Fibroblast of gingiva (primary cell): ENCODE data around the gene NLRX1.
"Not testable (repeated sequence)": the region's sequence is repeated elsewhere in the genome, so short reads cannot be mapped to it uniquely, and the experiment has no call there.

ENCODE experiments used
- DNase-seq: peaks from one replicate; pipeline ENCODE4 v3.0.0-alpha.2; 2011; ENCODE audit warnings: low read depth

NLRX1 gene

DNA sequence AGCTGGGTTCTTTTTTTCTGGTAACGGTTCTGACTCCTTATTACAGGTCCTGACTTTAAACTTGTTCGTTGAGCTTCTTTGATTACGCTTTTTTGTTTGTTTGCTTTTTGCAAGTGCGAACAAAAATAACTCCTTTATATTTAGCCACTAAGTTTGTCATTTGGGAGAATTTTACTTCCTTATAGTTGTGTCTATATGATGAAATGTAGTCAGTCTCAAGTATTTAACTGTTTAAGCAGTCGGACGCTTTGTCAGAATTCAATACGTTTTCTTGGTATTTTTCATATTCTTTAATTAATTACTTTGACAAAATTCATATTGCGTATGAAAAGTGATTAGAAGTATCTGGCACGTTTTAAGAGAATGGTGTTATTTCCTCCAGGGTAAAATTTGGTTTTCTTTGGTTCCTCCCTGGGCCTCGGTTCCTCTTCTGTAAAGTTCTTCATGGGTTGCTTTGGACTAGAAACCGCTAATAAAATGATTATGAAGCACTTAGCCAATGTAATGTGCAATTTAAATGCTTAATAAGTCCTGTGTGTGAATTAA lies 39.0 kb downstream of the NLRX1 start:
- DNase-seq: no peak

DNA sequence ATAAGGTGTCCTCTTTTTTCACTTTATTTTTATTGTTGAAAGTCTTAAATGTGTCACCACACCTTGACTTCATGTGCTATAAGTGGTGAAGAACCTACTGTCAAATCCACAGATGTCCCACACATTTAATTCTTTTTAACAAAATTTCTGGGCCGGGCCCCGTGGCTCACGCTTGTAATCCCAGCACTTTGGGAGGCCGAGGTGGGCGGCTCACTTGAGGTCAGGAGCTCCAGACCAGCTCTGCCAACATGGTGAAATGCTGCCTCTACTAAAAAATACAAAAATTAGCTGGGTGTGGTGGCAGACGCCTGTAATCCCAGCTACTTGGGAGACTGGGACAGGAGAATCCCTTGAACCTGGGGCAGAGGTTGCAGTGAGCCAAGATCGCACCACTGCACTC lies 40.7 kb downstream of the NLRX1 start:
- DNase-seq: no peak

GRCh38 chr11:119210050-119210449 lies 41.5 kb downstream of the NLRX1 start:
- no peak for DNase-seq

GRCh38 chr11:119218141-119218878 lies 49.8 kb downstream of the NLRX1 start:
- peak; percentile 57 for DNase-seq

- DNase-seq: peak; percentile 70
Measured at GRCh38 chr11:119222308-119222707, 53.8 kb downstream of the NLRX1 start.

DNA sequence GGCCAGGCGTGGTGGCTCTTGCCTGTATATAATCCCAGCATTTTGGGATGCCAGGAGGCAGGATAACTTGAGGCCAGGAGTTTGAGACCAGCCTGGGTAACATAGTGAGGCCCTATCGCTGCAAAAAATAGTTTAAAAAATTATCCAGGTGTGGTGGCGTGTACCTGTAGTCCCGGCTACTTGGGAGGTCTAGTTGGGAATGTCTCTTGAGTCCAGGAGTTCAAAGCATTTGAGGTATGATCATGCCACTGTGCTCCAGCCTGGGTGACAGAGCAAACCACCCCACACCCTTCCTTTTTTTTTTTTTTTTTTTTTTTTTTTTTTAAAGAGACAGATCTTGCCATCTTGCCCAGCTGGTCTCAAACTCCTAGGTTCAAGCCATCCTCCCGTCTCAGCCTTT lies 54.4 kb downstream of the NLRX1 start:
- DNase-seq: no peak

DNA sequence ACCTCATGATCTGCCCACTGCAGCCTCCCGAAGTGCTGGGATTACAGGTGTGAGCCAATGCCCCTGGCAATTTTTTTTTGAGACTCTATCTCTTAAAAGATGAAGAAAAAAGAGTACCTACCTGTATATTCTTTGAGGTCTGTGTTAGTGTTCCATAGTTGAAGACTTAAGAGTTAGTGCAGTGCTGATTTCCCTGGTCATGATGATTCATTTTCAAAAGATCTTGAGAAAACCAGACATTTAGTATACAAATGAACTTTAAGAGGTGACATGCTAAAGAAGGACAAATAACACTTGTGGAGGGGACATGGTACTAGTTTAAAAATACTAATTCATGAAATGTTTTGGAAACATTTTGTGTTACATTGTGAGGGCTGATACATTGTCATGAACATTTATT lies 55.3 kb downstream of the NLRX1 start:
- DNase-seq: no peak

GRCh38 chr11:119228535-119229287 lies 60.2 kb downstream of the NLRX1 start:
- not testable (repeated sequence) for DNase-seq

DNA sequence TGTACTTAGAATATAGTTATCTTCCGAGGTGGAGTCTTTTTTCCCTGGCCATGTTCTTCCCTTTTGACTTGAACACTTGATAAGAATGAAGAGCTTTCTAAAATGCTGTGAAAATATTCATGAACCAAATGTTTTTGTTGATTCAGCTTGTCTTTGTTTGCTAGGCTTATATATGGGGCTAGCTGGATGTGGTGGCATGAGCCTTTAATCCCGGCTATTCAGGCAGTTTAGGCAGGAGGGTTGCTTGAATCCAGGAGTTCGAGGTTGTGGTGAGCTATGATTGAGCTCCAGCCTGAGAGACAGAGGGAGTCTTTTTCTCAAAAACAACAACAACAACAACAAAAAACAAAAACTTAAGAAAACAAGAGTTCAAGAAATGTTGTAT lies 60.8 kb downstream of the NLRX1 start:
- no peak for DNase-seq

DNA sequence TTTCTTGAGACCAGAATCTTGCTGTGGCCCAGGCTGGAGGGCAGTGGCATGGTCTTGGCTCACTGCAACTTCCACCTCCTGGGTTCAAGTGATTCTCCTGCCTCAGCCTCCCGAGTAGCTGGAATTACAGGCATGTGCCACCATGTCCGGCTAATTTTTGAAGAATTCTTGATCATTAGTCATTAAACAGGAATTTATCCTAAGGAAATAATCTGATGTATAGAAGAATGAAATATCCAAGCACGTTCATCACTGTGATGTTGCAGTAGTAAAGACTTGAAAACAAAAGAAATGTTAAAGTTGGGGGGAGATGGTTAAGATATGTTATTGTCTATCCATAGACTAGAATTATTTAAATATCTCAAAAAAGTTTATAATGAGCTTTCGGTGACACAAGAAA lies 61.2 kb downstream of the NLRX1 start:
- no peak for DNase-seq
